ENCODE data around the gene EBPL. TPM values are rescaled to one million over a fixed set of nuclear protein-coding genes. Genes with fewer than 3 reads are reported as not detected.
A peak's percentile ranks its signal among the peaks of the same experiment; 100 is the strongest.

Gene EBPL
- total RNA-seq, 4 donors from 2014 or later, result 3.8 to 11.0 (median 8.8) TPM

DNA sequence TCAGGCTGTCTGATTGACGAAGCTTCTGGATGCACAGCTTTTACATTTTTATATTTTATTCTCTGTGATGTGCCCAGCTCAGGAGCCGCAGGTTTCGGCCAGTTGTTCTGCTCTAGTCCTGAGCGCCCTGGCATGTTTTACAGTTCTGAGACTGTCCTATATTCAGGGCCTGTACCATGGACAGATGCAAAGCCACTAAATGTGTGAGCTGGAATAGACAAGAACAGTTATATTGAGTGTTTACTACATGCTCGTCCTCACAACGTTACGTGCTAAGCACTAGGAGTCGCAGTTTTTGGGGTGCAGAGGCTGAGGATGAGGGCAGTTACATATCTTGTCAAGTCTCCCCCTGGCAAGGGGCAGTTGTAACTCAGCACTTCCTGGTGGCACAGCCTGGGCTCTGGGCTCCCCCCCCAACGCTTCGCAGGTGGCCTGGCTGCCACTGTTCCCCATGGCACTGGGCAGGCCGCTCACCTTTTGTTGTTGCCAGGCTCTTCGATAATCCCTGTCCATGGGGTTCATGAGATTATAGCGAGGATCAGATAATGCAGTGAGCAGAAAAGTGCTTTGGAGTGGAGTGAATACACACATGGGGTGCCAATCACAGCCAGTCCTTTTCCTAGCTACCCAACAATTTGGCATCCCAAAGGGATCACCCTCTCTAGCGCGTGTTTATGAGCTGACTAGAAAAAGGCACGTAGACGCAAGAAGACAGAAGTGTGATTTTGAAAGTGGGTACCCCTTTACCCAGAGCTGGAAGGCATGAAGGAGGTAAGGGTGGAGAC lies 39.5 kb downstream of the EBPL start:
- in situ Hi-C loops (cut with MboI; ENCODE audit: low sequenced_read_pairs in 4 of 4) (loop anchor here in 3 of 4 donors (5.0 to 10.0 kb wide), 2 partner anchors 193 to 196 kb away; no protein-coding TSS in a partner anchor), intact Hi-C loops (cut with DNase I; ENCODE audit: low total_unique reads) (loop anchor here (1.0 to 5.0 kb wide), 7 partner anchors 39 to 876 kb away; partner anchors contain the start of genes EBPL, KPNA3, SPRYD7 and TRIM13)
- peaks cover 71 to 74% of the 10 kb centered on the region in 2 donors for H3K4me1 ChIP-seq
- H3K9me3 ChIP-seq, result no peaks in the 10 kb centered on the region
- H3K4me3 ChIP-seq, result peak overlapping the region in 3 of 4 donors; percentile 25 to 38 (median 30)
- H3K27me3 ChIP-seq, result no peaks in the 10 kb centered on the region
- peak; percentile 34 to 66 for DNase-seq
- peak overlapping the region; percentile 95 to 98 (median 96) for H3K27ac ChIP-seq
- peak; percentile 53 to 64 for ATAC-seq
- no peaks in the 10 kb centered on the region for H3K36me3 ChIP-seq
- TF ChIP-seq CTCF (IDR thresholded peaks at IDR 0.05 in 4 of 5, conservative IDR thresholded peaks at IDR 0.05 in 1 of 5) (no peak), POLR2A (IDR thresholded peaks at IDR 0.05) (peak; percentile 25 to 40)

GRCh38 chr13:49649963-49650312 lies 41.3 kb downstream of the EBPL start:
- TF ChIP-seq CTCF (IDR thresholded peaks at IDR 0.05 in 4 of 5, conservative IDR thresholded peaks at IDR 0.05 in 1 of 5), result no peak
- peak; percentile 32 to 40 for TF ChIP-seq POLR2A (IDR thresholded peaks at IDR 0.05)
- DNase-seq (peak; percentile 83 to 91), ATAC-seq (peak; percentile 66 to 68)
- Histone ChIP-seq H3K4me3 (no peak overlapping the region), H3K27me3 (no peaks in the 10 kb centered on the region), H3K4me1 (peaks cover 56% of the 10 kb centered on the region in 2 donors), H3K36me3 (no peaks in the 10 kb centered on the region), H3K9me3 (no peaks in the 10 kb centered on the region), H3K27ac (peak overlapping the region; percentile 95 to 98 (median 96))
- intact Hi-C loops (cut with DNase I; ENCODE audit: low total_unique reads), result loop anchor here (1.0 to 5.0 kb wide), 4 partner anchors 198 to 877 kb away; partner anchors contain the start of genes SPRYD7 and TRIM13
- in situ Hi-C loops (cut with MboI; ENCODE audit: low sequenced_read_pairs in 4 of 4), result loop anchor here (5.0 to 10.0 kb wide), 2 partner anchors 195 to 197 kb away; no protein-coding TSS in a partner anchor

DNA sequence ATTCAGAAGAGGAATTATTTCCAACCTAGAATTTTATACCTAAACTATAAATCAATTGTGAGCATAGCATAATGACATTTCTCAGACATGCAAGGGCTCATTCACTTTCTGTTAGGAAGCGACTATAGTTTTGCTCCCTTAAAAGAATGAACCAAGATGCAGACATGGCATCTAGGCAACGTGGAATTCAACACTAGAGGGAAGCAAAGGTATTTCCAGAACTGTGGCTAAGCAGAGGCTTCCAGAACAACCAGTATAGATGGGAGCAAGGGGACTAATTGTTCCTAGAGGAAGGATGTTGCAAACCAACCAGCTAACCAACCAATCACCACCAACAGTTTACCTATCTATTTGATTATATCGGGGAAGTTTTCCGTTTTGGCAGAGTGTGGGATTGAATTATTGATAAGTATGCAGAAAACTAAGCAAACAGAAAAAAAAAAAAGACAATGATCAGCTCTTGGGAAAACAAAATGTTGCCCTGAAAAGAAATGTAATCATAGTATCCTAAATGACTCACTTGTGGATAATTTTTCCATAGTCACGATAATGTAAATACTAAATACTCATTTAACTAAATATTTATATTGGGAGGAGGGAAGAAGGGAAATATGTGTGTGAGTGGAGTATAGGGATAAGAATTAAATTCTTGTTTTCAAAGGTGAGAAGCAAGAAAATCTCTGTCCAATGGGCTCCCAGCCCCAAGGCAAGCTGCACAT lies 41.9 kb downstream of the EBPL start:
- ATAC-seq, result peak; percentile 56 to 57
- no peaks in the 10 kb centered on the region for H3K9me3 ChIP-seq
- TF ChIP-seq CTCF (IDR thresholded peaks at IDR 0.05 in 4 of 5, conservative IDR thresholded peaks at IDR 0.05 in 1 of 5) (peak; percentile 24 to 66 (median 42)), POLR2A (IDR thresholded peaks at IDR 0.05) (no peak)
- DNase-seq, result no peak
- peaks cover 51 to 53% of the 10 kb centered on the region in 2 donors for H3K4me1 ChIP-seq
- peak overlapping the region; percentile 95 to 98 (median 96) for H3K27ac ChIP-seq
- no peaks in the 10 kb centered on the region for H3K27me3 ChIP-seq
- in situ Hi-C loops (cut with MboI; ENCODE audit: low sequenced_read_pairs in 4 of 4) (loop anchor here in 1 of 4 donors (5.0 kb wide), 1 partner anchor 198 kb away; no protein-coding TSS in a partner anchor), intact Hi-C loops (cut with DNase I; ENCODE audit: low total_unique reads) (loop anchor here (1.0 kb wide), 1 partner anchor 199 kb away; no protein-coding TSS in a partner anchor)
- H3K36me3 ChIP-seq, result no peaks in the 10 kb centered on the region
- no peak overlapping the region for H3K4me3 ChIP-seq

DNA sequence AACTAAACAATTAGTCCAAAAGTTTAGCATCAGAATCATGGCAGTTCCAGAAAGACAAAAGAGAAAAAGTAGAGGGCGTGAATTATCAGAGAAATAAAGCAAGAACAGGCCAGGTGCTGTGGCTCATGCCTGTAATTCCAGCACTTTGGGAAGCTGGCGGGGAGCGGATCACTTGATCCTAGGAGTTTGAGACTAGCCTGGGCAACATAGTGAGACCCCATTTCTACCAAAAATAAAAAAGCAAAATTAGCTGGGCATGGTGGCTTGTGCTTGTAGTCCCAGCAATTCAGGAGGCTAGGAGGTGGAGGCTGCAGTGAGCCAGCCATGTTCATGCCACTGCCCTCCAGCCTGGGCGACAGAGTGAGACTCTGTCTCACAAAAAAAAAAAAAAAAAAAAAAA lies 44.6 kb downstream of the EBPL start:
- Histone ChIP-seq H3K4me1 (peaks cover 29 to 31% of the 10 kb centered on the region in 2 donors), H3K27ac (no peak overlapping the region), H3K9me3 (no peaks in the 10 kb centered on the region), H3K4me3 (no peak overlapping the region), H3K36me3 (no peaks in the 10 kb centered on the region), H3K27me3 (no peaks in the 10 kb centered on the region)
- in situ Hi-C loops (cut with MboI; ENCODE audit: low sequenced_read_pairs in 4 of 4) (loop anchor here in 1 of 4 donors (5.0 kb wide), 1 partner anchor 201 kb away; no protein-coding TSS in a partner anchor), intact Hi-C loops (cut with DNase I; ENCODE audit: low total_unique reads) (no loop called here)
- TF ChIP-seq CTCF (IDR thresholded peaks at IDR 0.05 in 4 of 5, conservative IDR thresholded peaks at IDR 0.05 in 1 of 5) (no peak), POLR2A (IDR thresholded peaks at IDR 0.05) (no peak)
- no peak for ATAC-seq
- DNase-seq, result no peak
